Kidney epithelial cell (primary cell): ENCODE data around the gene OR13C8. TPM values are rescaled to one million over a fixed set of nuclear protein-coding genes. Genes with fewer than 3 reads are reported as not detected.

Experiments used
- DNase-seq: peaks from one replicate; pipeline ENCODE4 v3.0.0-alpha.2; 2010; ENCODE audit warnings: low read depth
- H3K27me3 ChIP-seq: 2 replicates; pipeline ENCODE4 v1.6.0; 2011; ENCODE audit warnings: low read length; ENCODE audit not compliant: control insufficient read depth, insufficient read depth
- H3K36me3 ChIP-seq: 2 replicates; pipeline ENCODE4 v1.5.1; 2011; ENCODE audit warnings: low read length; ENCODE audit not compliant: control insufficient read depth, insufficient read depth
- H3K4me3 ChIP-seq: 2 replicates; pipeline ENCODE4 v1.5.1; 2011; ENCODE audit warnings: low read depth, mild to moderate bottlenecking, control low read depth, low read length
- CTCF ChIP-seq: IDR thresholded peaks from 2 replicates; pipeline ENCODE4 v1.5.1; 2011; ENCODE audit warnings: mild to moderate bottlenecking, moderate library complexity, low read length, control low read depth, inconsistent platforms; ENCODE audit not compliant: insufficient read depth, poor library complexity, severe bottlenecking
- total RNA-seq: library from RNA; depleted of rRNA; stranded (reverse); fragments of >200 nt; gene quantifications from 2 replicates; pipeline ENCODE4 v1.2.3, GENCODE V29; 2015

Gene OR13C8
- total RNA-seq, 1 donor from 2014 or later, result not detected

- no peak for TF ChIP-seq CTCF
- no peaks in the 10 kb centered on the region for H3K36me3 ChIP-seq
- no peaks in the 10 kb centered on the region for H3K27me3 ChIP-seq
- DNase-seq, result no peak
- H3K4me3 ChIP-seq, result no peak overlapping the region
Observed at GRCh38 chr9:104606152-104606551, 37.2 kb downstream of the OR13C8 start.

- Histone ChIP-seq H3K27me3 (no peaks in the 10 kb centered on the region), H3K4me3 (no peak overlapping the region), H3K36me3 (no peaks in the 10 kb centered on the region)
- peak; percentile 19 for TF ChIP-seq CTCF
- DNase-seq, result no peak
Observed at GRCh38 chr9:104608336-104608735, 39.4 kb downstream of the OR13C8 start.

GRCh38 chr9:104611213-104611612, 42.2 kb downstream of the OR13C8 start:
- TF ChIP-seq CTCF, result no peak
- Histone ChIP-seq H3K36me3 (no peaks in the 10 kb centered on the region), H3K27me3 (no peaks in the 10 kb centered on the region), H3K4me3 (no peak overlapping the region)
- no peak for DNase-seq

GRCh38 chr9:104617418-104617817, 48.5 kb downstream of the OR13C8 start:
- H3K36me3 ChIP-seq, result no peaks in the 10 kb centered on the region
- no peak for DNase-seq
- H3K27me3 ChIP-seq, result no peaks in the 10 kb centered on the region
- no peak overlapping the region for H3K4me3 ChIP-seq
- TF ChIP-seq CTCF, result no peak

- Histone ChIP-seq H3K4me3 (no peak within 1 kb of the TSS), H3K27me3 (no peaks in the 10 kb centered on the region), H3K36me3 (no peaks in the 10 kb centered on the region)
- TF ChIP-seq CTCF, result no peak
- DNase-seq, result no peak
Observed at GRCh38 chr9:104618104-104618503, 49.1 kb downstream of the OR13C8 start, which contains the start of gene OR13C9. OR13C9 (minus strand) TSS chr9:104618204; CDS start chr9:104618204, 0 bp downstream.

Other genes with a start within 250 kb of the OR13C8 start
- not detected in 2 replicates for gene OR13F1, start 64.9 kb upstream of the OR13C8 start, total RNA-seq
- not detected in 2 replicates for gene OR13C4, start 42.0 kb upstream of the OR13C8 start, total RNA-seq
- gene OR13C3, start 32.3 kb upstream of the OR13C8 start, total RNA-seq, result not detected in 2 replicates
- not detected in 2 replicates for gene OR13C5, start 30.2 kb downstream of the OR13C8 start, total RNA-seq
- gene OR13C2, start 36.5 kb downstream of the OR13C8 start, total RNA-seq, result not detected in 2 replicates
- gene OR13C9, start 49.0 kb downstream of the OR13C8 start, total RNA-seq, result not detected in 2 replicates
- not detected in 2 replicates for gene OR13D1, start 125.3 kb downstream of the OR13C8 start, total RNA-seq
- gene NIPSNAP3A, start 178.5 kb downstream of the OR13C8 start, total RNA-seq, result 25.2 and 29.3 TPM in 2 replicates
- gene NIPSNAP3B, start 195.0 kb downstream of the OR13C8 start, total RNA-seq, result 0.27 and 2.3 TPM in 2 replicates